GM18951 (cell line): ENCODE measurements around the gene CDH11.

Experiments used
- POLR2A ChIP-seq: IDR thresholded peaks from 4 replicates; pipeline ENCODE4 v1.6.1; 2011; ENCODE audit warnings: mild to moderate bottlenecking; ENCODE audit not compliant: insufficient read length, insufficient read depth; ENCODE audit errors: extremely low read depth
- in situ Hi-C: fragments of 300-500 bp; cut with MboI; formaldehyde crosslinking; loops from one replicate; pipeline ENCODE4 v1.12.0; 2022; ENCODE audit warnings: low sequenced_read_pairs, mixed read lengths, inconsistent platforms; ENCODE audit not compliant: unreplicated experiment

CDH11 gene, protein sequence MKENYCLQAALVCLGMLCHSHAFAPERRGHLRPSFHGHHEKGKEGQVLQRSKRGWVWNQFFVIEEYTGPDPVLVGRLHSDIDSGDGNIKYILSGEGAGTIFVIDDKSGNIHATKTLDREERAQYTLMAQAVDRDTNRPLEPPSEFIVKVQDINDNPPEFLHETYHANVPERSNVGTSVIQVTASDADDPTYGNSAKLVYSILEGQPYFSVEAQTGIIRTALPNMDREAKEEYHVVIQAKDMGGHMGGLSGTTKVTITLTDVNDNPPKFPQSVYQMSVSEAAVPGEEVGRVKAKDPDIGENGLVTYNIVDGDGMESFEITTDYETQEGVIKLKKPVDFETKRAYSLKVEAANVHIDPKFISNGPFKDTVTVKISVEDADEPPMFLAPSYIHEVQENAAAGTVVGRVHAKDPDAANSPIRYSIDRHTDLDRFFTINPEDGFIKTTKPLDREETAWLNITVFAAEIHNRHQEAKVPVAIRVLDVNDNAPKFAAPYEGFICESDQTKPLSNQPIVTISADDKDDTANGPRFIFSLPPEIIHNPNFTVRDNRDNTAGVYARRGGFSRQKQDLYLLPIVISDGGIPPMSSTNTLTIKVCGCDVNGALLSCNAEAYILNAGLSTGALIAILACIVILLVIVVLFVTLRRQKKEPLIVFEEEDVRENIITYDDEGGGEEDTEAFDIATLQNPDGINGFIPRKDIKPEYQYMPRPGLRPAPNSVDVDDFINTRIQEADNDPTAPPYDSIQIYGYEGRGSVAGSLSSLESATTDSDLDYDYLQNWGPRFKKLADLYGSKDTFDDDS

DNA sequence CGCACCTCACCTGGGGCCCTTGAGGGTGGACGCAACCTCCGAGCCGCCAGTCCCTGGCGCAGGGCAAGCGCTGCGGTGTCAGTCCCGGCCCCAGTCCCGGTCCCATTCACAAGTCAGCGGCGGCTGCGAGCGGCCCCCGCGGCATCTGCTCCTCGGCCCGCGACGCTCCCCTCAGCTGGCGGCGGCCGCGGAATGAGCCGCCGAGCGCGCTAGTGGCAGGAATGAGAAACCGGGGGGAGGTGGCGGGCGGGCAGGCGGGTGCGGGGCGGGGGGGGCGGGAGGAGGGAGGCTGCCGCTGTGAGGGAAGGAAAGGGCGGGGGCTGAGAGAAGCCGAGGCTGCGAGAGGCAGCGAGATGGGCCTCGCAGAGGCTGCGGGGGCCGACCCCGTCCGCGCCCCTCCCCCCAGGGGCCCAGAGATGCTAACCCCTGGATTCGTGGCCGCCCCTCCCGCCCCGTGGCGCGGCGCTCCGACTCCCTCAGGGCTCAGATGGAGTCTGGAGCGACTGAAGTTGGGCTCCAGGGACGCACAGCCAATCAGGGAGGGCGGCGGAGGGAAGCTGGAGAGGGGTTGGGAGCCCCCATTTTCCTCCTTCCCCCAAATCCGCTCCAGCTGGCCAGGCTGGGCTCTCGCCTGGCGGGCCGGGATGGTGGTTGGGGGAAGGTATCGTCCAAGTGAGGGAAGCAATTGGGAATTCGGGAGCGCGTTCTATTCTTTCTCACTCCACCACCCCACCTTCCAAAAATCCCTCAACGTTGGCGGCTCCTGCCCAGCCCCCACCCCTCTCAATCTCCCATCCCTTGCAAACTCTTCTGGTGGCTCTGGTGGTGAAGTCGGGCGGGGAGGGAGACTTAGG, at the start of gene CDH11:
Gene CDH11 (minus strand): TSS at position 194 of the 854 bp plus-strand sequence. CDS start 117,194 bp downstream, outside the sequence.
- no peak for TF ChIP-seq POLR2A
- in situ Hi-C loops, result no loop called here

DNA sequence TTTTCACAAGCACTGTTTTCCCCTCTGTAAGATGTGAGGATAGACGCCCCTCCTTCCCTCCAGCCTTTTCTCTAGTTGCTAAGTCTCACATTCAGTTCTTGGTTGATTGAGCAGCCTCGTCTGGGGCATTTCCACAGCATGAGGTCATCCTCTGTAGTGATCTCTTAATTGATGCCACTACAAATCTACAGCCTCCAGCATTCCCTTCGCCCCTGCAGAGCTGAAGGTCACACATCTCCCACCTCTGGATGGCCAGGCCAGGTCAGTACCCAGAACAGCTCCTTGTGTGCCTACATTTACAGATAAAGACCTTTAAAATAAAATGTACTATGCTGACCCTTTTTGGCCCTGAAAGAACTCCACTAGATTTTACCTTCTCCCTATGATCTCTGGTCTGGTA, 32.5 kb upstream of the CDH11 start:
- in situ Hi-C loops, result no loop called here
- TF ChIP-seq POLR2A, result no peak

DNA sequence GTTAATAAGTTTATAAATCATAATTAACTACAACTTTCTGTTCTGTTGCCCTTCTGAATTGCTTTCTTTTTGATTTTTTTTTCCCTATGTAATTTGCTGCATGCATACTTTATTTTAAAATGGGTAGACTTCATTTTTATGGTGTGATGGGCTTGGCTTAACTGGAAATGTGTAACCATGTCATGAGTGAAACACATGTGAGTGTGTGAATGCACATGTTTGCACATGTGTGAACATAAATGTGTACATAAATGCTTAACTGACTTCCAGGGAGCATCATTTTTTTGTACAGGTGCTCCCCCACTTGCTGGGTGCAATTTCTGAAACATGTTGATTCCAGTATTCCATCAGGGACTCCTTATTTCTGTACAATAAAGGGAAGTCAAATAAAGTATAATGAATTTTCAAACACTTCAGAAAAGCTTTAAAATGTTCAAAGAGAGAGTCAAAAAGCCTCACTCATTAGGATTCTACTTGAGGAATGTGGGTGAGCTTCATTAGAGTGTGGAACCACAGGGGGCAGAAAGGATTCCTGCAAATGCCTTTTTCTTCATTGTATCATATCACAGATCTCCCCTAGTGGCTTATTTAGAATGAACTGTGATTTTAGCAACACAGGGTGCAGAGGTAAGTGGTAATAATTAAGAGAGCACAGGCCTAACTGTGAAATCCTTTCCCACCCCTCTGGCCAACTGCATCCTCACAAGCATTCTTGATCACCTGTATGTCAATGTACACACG, 31.7 kb upstream of the CDH11 start:
- in situ Hi-C loops, result no loop called here
- TF ChIP-seq POLR2A, result no peak

DNA sequence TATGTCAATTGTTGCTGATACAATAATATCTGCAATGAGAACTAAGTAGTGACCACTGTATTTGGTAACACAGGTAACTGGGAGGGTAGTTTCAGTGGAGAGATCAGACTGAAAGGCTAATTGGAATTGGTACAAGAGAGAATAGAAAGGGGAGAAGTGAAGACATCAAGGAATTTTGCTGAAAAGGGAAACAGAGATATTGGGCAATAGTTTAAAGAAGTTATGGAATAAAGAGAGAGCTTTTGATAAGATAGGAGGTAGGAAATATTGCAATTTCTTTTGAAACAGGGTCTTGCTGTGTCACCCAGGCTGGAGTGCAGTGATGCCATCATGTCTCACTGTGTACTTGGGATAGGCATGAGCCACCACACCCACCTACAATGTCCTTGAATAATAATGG, 26.9 kb upstream of the CDH11 start:
- no peak for TF ChIP-seq POLR2A
- in situ Hi-C loops, result no loop called here

DNA sequence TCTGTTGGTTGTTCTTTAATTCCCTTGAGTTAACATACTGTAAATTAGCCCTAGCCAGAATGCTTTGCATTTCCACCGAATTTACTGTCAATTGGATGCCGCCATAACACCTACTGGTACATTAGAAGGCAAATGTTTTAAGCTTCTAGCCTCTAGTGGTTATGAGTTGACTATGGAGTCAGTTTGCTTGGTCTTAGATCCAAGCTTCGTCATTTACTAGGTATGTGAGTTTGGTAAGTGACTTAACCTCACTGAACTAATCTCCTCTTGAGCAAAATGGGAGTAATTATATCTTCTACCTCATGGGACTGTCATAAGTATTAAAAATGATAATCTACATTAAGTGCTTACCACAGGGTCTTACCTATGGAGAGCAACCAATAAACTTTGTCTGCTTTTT, 20.4 kb upstream of the CDH11 start:
- in situ Hi-C loops, result no loop called here
- no peak for TF ChIP-seq POLR2A

DNA sequence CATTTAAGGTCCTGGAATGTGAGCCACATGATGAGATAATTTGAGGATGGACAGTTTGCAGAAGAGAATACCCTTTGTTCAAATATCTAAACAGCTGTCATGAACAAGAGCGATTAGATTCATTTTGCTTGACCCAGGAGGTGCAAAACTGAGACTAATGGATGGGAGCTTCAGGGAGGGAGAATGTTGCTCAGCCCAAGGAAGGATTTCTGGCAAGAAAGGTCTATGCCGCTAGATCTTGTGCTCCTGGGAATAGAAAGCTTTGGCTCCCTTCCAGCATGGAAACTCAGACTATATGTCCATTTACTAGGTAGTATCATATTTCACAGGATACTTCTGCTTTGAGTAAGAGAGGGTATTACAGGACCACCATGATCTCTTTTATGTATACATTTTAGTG, 14.8 kb upstream of the CDH11 start:
- TF ChIP-seq POLR2A, result no peak
- in situ Hi-C loops, result no loop called here

DNA sequence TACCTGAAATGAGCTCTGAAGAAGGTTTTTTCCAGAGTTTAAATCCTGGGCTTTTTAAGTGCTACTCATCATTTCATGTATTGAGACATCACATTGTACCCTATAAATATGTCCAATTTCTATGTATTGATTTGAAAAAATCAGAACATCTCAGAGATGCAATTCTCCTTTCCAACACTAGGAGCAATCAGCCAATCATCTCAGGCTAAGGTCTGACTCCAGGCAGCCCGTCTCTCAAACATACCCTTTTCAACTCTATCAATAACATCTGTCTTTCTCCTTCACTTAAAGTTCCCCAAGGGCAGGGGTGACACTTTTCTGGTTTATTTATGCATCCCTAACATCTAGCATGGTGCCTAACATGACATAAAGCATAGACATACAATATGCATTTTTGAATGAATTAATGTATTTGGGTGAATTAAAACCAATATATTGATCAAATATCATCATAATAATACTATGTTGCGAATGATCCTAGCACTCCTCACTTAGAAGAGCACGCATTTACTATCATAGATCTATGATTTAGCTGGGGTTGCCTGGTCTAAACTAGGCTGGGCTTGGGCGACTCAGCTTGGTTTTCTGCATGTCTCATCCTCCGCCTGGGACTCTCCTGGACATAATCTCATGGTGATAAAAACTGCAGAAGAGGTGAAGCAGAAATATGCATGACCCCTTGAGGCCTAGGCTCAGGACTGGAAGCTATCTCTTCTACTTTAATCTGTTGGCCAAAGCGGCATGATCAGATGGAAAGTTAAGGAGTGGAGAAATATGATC, 5.2 kb upstream of the CDH11 start:
- TF ChIP-seq POLR2A, result no peak
- in situ Hi-C loops, result no loop called here

DNA sequence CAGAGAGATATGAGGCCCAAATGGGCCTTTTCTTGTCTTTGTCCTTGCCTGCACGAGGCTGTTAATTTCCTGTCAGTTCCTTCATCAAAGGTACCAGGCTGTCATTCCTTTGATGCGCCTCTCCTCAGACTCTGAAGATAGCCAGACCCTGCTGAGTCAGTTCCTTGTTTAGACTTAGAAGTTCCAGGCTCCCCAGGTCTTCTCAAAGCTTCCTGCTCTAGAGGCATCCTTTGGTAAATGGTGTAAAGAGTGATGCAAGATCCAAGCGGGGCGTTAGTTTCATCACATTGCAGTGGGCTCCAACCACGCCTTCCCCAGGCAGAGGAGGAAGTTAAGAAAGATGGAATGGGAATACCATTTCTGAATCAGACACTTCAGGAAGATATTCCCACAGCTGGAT, 4.0 kb upstream of the CDH11 start:
- in situ Hi-C loops, result no loop called here
- no peak for TF ChIP-seq POLR2A

DNA sequence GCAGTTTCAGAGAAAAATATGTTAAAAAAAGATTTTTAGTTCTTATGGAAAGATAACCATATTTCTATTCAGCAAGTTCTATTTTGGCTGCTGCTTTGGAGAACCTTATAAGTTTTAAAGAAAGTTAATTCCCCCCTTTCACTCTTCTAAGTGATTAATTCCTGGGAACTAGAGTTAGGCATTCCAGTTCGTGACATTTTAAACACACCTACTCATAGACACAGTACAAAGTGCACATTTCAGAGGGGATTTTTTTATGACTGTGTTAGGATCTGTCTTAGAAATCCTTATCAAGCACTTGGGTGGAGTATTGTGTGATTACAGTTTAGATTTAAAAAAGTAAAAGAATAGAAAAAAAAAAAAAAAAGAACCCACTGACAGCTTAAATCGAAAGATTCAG, 3.5 kb upstream of the CDH11 start:
- TF ChIP-seq POLR2A, result no peak
- in situ Hi-C loops, result no loop called here

DNA sequence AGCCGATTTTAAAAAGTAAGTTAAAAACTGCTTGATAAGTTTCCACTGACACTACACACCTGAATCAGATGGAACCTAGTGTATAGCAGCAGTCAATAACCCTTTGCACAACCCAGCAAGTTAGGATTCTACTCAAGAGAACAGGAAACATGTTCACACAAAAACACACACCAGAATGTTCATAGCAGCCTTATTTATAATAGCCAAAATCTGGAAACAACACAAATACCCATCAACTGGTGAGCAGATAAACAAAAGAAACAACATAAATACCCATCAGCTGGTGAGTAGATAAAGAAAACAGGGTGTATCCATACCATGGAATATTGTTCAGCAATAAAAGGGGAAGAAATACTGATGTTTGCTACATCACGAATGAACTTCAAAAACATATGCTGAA, 2.7 kb upstream of the CDH11 start:
- in situ Hi-C loops, result no loop called here
- no peak for TF ChIP-seq POLR2A

DNA sequence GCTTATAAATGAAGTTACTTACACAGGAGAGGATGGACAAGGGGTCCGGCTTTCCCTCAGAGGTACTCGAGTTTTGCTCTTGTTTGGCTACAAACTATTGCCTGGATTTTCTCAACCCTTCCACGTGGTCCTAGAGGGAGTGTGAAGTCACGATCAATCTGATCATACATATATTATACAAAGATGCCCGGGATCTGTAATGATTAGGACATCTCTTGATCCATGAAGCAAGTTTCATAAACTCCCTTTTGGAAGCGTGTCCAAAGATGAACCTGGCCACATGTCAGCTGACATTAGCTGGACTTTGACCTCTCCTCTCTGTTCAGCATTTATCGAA, 2.3 kb upstream of the CDH11 start:
- no peak for TF ChIP-seq POLR2A
- in situ Hi-C loops, result no loop called here
